ENCODE measurements around the gene GAREM2. TPM values are rescaled to one million over a fixed set of nuclear protein-coding genes. Genes with fewer than 3 reads are reported as not detected.
"Not testable (repeated sequence)": the region's sequence is repeated elsewhere in the genome, so short reads cannot be mapped to it uniquely, and the experiment has no call there.

GAREM2 gene
- total RNA-seq, 4 donors from 2014 or later = 1.5 to 4.6 (median 2.2) TPM; not detected in 1

DNA sequence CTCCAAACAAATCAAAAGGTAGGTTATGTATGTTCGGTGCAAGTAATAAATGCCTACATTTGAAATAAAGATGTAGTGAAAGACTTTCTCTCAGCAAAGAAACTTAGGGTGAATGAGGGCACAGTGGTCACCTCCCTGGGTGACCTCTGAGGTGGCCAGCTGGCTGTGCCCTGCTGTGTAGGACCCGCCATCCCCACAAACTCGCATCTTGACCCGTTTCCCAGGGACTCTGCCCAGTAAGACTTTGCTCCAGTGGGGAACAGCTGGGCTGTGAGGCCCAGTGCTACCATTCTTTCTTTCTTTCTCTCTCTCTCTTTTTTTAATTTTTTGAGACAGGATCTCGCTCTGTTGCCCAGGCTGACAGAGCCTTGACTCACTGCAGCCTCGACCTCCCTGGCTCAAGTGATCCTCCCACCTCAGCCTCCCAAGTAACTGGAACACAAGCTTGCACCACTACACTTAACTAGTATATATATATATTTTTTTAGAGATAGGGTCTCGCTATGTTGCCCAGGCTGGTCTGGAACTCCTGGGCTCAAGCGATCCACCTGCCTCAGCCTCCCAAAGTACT is 8.2 kb upstream of the GAREM2 start:
- H3K9me3 ChIP-seq = no peaks in the 10 kb centered on the region
- no peak overlapping the region for H3K27ac ChIP-seq
- 87 to 100% methylated on average over 4 to 8 of the region's 8 CpGs for WGBS, 2 donors (ENCODE audit: low coverage in 1 of 2)
- H3K4me3 ChIP-seq = no peak overlapping the region
- no peak for DNase-seq
- in situ Hi-C loops (cut with MboI; ENCODE audit: low pct_ligation_motif_present in 1 of 4, low pct_unique_long_range_greater_than_20kb in 1 of 4, low sequenced_read_pairs in 3 of 4) (no loop called here), intact Hi-C loops (cut with DNase I; ENCODE audit: low total_unique reads) (no loop called here)
- H3K4me1 ChIP-seq = no peaks in the 10 kb centered on the region
- H3K27me3 ChIP-seq = no peaks in the 10 kb centered on the region
- TF ChIP-seq POLR2AphosphoS5 (IDR thresholded peaks at IDR 0.05) (no peak), EP300 (IDR thresholded peaks at IDR 0.05; ENCODE audit: low read depth) (no peak), POLR2A (IDR thresholded peaks at IDR 0.05) (no peak)
- TF ChIP-seq, protein P1, sequence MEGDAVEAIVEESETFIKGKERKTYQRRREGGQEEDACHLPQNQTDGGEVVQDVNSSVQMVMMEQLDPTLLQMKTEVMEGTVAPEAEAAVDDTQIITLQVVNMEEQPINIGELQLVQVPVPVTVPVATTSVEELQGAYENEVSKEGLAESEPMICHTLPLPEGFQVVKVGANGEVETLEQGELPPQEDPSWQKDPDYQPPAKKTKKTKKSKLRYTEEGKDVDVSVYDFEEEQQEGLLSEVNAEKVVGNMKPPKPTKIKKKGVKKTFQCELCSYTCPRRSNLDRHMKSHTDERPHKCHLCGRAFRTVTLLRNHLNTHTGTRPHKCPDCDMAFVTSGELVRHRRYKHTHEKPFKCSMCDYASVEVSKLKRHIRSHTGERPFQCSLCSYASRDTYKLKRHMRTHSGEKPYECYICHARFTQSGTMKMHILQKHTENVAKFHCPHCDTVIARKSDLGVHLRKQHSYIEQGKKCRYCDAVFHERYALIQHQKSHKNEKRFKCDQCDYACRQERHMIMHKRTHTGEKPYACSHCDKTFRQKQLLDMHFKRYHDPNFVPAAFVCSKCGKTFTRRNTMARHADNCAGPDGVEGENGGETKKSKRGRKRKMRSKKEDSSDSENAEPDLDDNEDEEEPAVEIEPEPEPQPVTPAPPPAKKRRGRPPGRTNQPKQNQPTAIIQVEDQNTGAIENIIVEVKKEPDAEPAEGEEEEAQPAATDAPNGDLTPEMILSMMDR (IDR thresholded peaks at IDR 0.05) = no peak
- H3K36me3 ChIP-seq = no peaks in the 10 kb centered on the region

DNA sequence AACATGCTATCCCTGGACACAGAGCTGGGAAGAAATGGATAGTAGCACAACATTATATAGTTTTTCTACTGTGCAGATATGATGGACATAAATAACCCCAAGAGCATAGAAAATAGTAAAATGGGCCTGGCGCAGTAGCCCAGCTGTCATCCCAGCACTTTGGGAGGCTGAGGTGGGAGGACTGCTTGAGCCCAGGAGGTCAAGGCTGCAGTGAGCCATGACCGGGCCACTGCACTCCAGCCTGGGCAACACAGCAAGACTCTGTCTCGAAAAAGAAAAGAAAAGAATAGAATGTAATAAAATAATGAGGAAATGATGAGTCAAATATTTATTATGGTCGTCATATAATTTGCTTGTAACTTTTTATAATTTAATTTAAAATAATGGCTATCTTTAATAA is 7.5 kb upstream of the GAREM2 start:
- H3K4me1 ChIP-seq = no peaks in the 10 kb centered on the region
- in situ Hi-C loops (cut with MboI; ENCODE audit: low pct_ligation_motif_present in 1 of 4, low pct_unique_long_range_greater_than_20kb in 1 of 4, low sequenced_read_pairs in 3 of 4) = no loop called here
- intact Hi-C loops (cut with DNase I; ENCODE audit: low total_unique reads) = no loop called here
- 83 to 85% methylated on average over 4 of the region's 4 CpGs for WGBS, 2 donors (ENCODE audit: low coverage in 1 of 2)
- H3K27ac ChIP-seq = no peak overlapping the region
- H3K36me3 ChIP-seq = no peaks in the 10 kb centered on the region
- H3K27me3 ChIP-seq = no peaks in the 10 kb centered on the region
- no peak overlapping the region for H3K4me3 ChIP-seq
- DNase-seq = no peak
- no peaks in the 10 kb centered on the region for H3K9me3 ChIP-seq
- TF ChIP-seq POLR2A (IDR thresholded peaks at IDR 0.05) = no peak
- TF ChIP-seq POLR2AphosphoS5 (IDR thresholded peaks at IDR 0.05) = no peak
- no peak for TF ChIP-seq EP300 (IDR thresholded peaks at IDR 0.05; ENCODE audit: low read depth)
- TF ChIP-seq, protein P1 (IDR thresholded peaks at IDR 0.05) = no peak

DNA sequence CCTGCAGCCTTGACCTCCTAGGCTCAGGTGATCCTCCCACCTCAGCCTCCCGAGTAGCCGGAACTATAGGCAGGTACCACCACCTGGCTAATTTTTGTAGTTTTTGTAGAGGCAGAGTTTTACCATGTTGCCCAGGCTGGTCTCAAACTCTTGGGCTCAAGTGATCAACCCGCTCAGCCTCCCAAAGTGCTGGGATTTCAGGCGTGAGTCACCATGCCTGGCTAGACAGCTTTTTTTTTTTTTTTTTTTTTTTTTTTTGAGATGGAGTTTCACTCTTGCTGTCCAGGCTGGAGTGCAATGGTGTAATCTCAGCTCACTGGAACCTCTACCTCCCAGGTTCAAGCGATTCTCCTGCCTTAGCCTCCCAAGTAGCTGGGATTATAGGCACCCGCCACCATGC is 6.3 kb upstream of the GAREM2 start:
- 92% methylated on average over 6 of the region's 6 CpGs; no CpG with 5 or more reads in 1 of the 2 donors for WGBS, 2 donors (ENCODE audit: low coverage in 1 of 2)
- DNase-seq; H3K4me1 ChIP-seq; H3K27me3 ChIP-seq; H3K27ac ChIP-seq; intact Hi-C loops (cut with DNase I; ENCODE audit: low total_unique reads); H3K9me3 ChIP-seq; in situ Hi-C loops (cut with MboI; ENCODE audit: low pct_ligation_motif_present in 1 of 4, low pct_unique_long_range_greater_than_20kb in 1 of 4, low sequenced_read_pairs in 3 of 4); H3K4me3 ChIP-seq; H3K36me3 ChIP-seq: not testable (repeated sequence)

DNA sequence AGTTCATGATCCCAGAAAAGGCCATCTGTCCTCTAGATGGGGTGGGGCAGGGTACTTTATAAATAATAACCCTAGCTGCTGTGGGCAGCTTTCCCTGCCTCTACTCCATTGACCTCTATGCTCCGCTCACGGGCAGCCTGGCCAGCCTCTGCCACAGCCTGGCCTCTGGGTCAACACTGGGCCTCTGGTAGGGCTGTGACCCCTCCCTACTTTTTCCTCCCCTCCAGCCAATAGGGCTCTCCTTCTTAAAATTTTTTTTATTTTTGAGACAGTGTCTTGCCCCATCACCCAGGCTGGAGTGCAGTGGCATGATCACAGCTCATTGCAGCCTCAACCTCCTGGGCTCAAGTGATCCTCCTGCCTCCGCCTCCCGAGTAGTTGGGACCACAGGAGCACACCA is 4.1 kb upstream of the GAREM2 start:
- in situ Hi-C loops (cut with MboI; ENCODE audit: low pct_ligation_motif_present in 1 of 4, low pct_unique_long_range_greater_than_20kb in 1 of 4, low sequenced_read_pairs in 3 of 4) = no loop called here

More for the DNA sequence above, 4.1 kb upstream of the GAREM2 start:
- H3K36me3 ChIP-seq = no peaks in the 10 kb centered on the region
- H3K9me3 ChIP-seq = no peaks in the 10 kb centered on the region
- intact Hi-C loops (cut with DNase I; ENCODE audit: low total_unique reads) = no loop called here
- H3K27me3 ChIP-seq = peaks cover 22% of the 10 kb centered on the region
- peaks cover 7 to 14% (median 11%) of the 10 kb centered on the region in 4 donors for H3K4me1 ChIP-seq
- DNase-seq = no peak
- no peak for TF ChIP-seq POLR2A (IDR thresholded peaks at IDR 0.05)
- no peak for TF ChIP-seq EP300 (IDR thresholded peaks at IDR 0.05; ENCODE audit: low read depth)
- TF ChIP-seq POLR2AphosphoS5 (IDR thresholded peaks at IDR 0.05) = no peak
- TF ChIP-seq, protein P1 (IDR thresholded peaks at IDR 0.05) = no peak
- 94% methylated on average over 4 of the region's 4 CpGs; no CpG with 5 or more reads in 1 of the 2 donors for WGBS, 2 donors (ENCODE audit: low coverage in 1 of 2)
- H3K27ac ChIP-seq = no peak overlapping the region
- H3K4me3 ChIP-seq = no peak overlapping the region
